ENCODE results near the gene RHOV. TPM values are rescaled to one million over a fixed set of nuclear protein-coding genes. Genes with fewer than 3 reads are reported as not detected.

The RHOV gene
- total RNA-seq: under 1 TPM in 1 of 2 experiments, not detected in 1; 0.22 TPM

GRCh38 chr15:40873694-40874561 is at the start of gene RHOV:
RHOV (minus strand) TSS chr15:40874234; CDS start chr15:40874139, 95 bp downstream.
- Mint-ChIP-seq H3K27me3 (ENCODE audit: low read depth) (peaks cover 10% of the 10 kb centered on the region), H3K36me3 (ENCODE audit: low read depth) (no peaks in the 10 kb centered on the region), H3K4me1 (ENCODE audit: low read depth) (peaks cover 20% of the 10 kb centered on the region), H3K4me3 (peak within 1 kb of the TSS; percentile 73), H3K27ac (no peak within 1 kb of the TSS), H3K9me3 (no peaks in the 10 kb centered on the region)
- CTCF ChIA-PET: interaction anchor here (0.6 to 4.9 kb wide), 10 partner anchors 10 to 284 kb away, joined by 3 to 33 read pairs (median 5); partner anchors contain the start of gene VPS18
- peak; percentile 61 for DNase-seq
- intact Hi-C loops (cut with micrococcal nuclease): loop anchor here (2.0 kb wide), 1 partner anchor 15 kb away; no protein-coding TSS in a partner anchor

- H3K36me3 Mint-ChIP-seq (ENCODE audit: low read depth): no peaks in the 10 kb centered on the region
- DNase-seq: no peak
- H3K4me3 Mint-ChIP-seq: no peak overlapping the region
- H3K27ac Mint-ChIP-seq: no peak overlapping the region
- CTCF ChIA-PET: interaction anchor here (0.5 to 3.3 kb wide), 5 partner anchors 10 to 66 kb away, joined by 3 to 19 read pairs (median 3); no protein-coding TSS in a partner anchor
- intact Hi-C loops (cut with micrococcal nuclease): no loop called here
- peaks cover 14% of the 10 kb centered on the region for H3K4me1 Mint-ChIP-seq (ENCODE audit: low read depth)
- no peaks in the 10 kb centered on the region for H3K9me3 Mint-ChIP-seq
- peaks cover 24% of the 10 kb centered on the region for H3K27me3 Mint-ChIP-seq (ENCODE audit: low read depth)
Observed at GRCh38 chr15:40923551-40923950, 49.5 kb upstream of the RHOV start.

GRCh38 chr15:40922608-40923005 is 48.6 kb upstream of the RHOV start:
- CTCF ChIA-PET: interaction anchor here (3.3 kb wide), 1 partner anchor 19 kb away, joined by 19 read pairs; no protein-coding TSS in a partner anchor
- Mint-ChIP-seq H3K36me3 (ENCODE audit: low read depth) (no peaks in the 10 kb centered on the region), H3K27ac (no peak overlapping the region), H3K27me3 (ENCODE audit: low read depth) (peaks cover 20% of the 10 kb centered on the region), H3K4me3 (no peak overlapping the region), H3K4me1 (ENCODE audit: low read depth) (peaks cover 11% of the 10 kb centered on the region), H3K9me3 (no peaks in the 10 kb centered on the region)
- intact Hi-C loops (cut with micrococcal nuclease): no loop called here
- no peak for DNase-seq

GRCh38 chr15:40921949-40922607 is 48.0 kb upstream of the RHOV start:
- DNase-seq: no peak
- intact Hi-C loops (cut with micrococcal nuclease): no loop called here
- H3K36me3 Mint-ChIP-seq (ENCODE audit: low read depth): no peaks in the 10 kb centered on the region
- peaks cover 8% of the 10 kb centered on the region for H3K4me1 Mint-ChIP-seq (ENCODE audit: low read depth)
- CTCF ChIA-PET: interaction anchor here (2.8 kb wide), 1 partner anchor 9 kb away, joined by 7 read pairs; no protein-coding TSS in a partner anchor
- H3K27ac Mint-ChIP-seq: no peak overlapping the region
- no peaks in the 10 kb centered on the region for H3K9me3 Mint-ChIP-seq
- H3K4me3 Mint-ChIP-seq: no peak overlapping the region
- H3K27me3 Mint-ChIP-seq (ENCODE audit: low read depth): peaks cover 17% of the 10 kb centered on the region

- H3K27ac Mint-ChIP-seq: no peak overlapping the region
- no peak overlapping the region for H3K4me3 Mint-ChIP-seq
- CTCF ChIA-PET: interaction anchor here (1.8 kb wide), 1 partner anchor 12 kb away, joined by 4 read pairs; no protein-coding TSS in a partner anchor
- intact Hi-C loops (cut with micrococcal nuclease): no loop called here
- no peaks in the 10 kb centered on the region for H3K36me3 Mint-ChIP-seq (ENCODE audit: low read depth)
- no peaks in the 10 kb centered on the region for H3K4me1 Mint-ChIP-seq (ENCODE audit: low read depth)
- no peaks in the 10 kb centered on the region for H3K9me3 Mint-ChIP-seq
- H3K27me3 Mint-ChIP-seq (ENCODE audit: low read depth): no peaks in the 10 kb centered on the region
- DNase-seq: no peak
Observed at GRCh38 chr15:40918799-40919392, 44.9 kb upstream of the RHOV start.

GRCh38 chr15:40918146-40918798 is 44.2 kb upstream of the RHOV start:
- Mint-ChIP-seq H3K4me1 (ENCODE audit: low read depth) (no peaks in the 10 kb centered on the region), H3K4me3 (no peak overlapping the region), H3K27ac (no peak overlapping the region), H3K36me3 (ENCODE audit: low read depth) (no peaks in the 10 kb centered on the region), H3K27me3 (ENCODE audit: low read depth) (no peaks in the 10 kb centered on the region), H3K9me3 (no peaks in the 10 kb centered on the region)
- CTCF ChIA-PET: interaction anchor here (0.6 to 2.5 kb wide), 5 partner anchors 11 to 24 kb away, joined by 3 to 13 read pairs (median 4); no protein-coding TSS in a partner anchor
- intact Hi-C loops (cut with micrococcal nuclease): no loop called here
- no peak for DNase-seq

- intact Hi-C loops (cut with micrococcal nuclease): no loop called here
- Mint-ChIP-seq H3K9me3 (no peaks in the 10 kb centered on the region), H3K27ac (no peak overlapping the region), H3K36me3 (ENCODE audit: low read depth) (no peaks in the 10 kb centered on the region), H3K27me3 (ENCODE audit: low read depth) (no peaks in the 10 kb centered on the region), H3K4me1 (ENCODE audit: low read depth) (no peaks in the 10 kb centered on the region), H3K4me3 (no peak overlapping the region)
- CTCF ChIA-PET: interaction anchor here (0.6 to 2.5 kb wide), 4 partner anchors 11 to 25 kb away, joined by 3 to 13 read pairs (median 4); no protein-coding TSS in a partner anchor
- no peak for DNase-seq
Observed at GRCh38 chr15:40917585-40917984, 43.6 kb upstream of the RHOV start.

- CTCF ChIA-PET: interaction anchor here (0.6 to 2.5 kb wide), 5 partner anchors 9 to 227 kb away, joined by 3 to 13 read pairs (median 4); no protein-coding TSS in a partner anchor
- no peaks in the 10 kb centered on the region for H3K4me1 Mint-ChIP-seq (ENCODE audit: low read depth)
- H3K27me3 Mint-ChIP-seq (ENCODE audit: low read depth): no peaks in the 10 kb centered on the region
- H3K9me3 Mint-ChIP-seq: no peaks in the 10 kb centered on the region
- no peak overlapping the region for H3K27ac Mint-ChIP-seq
- no peaks in the 10 kb centered on the region for H3K36me3 Mint-ChIP-seq (ENCODE audit: low read depth)
- no peak for DNase-seq
- intact Hi-C loops (cut with micrococcal nuclease): no loop called here
- no peak overlapping the region for H3K4me3 Mint-ChIP-seq
Observed at GRCh38 chr15:40915679-40916078, 41.6 kb upstream of the RHOV start.

GRCh38 chr15:40915116-40915661 is 41.2 kb upstream of the RHOV start:
- H3K4me1 Mint-ChIP-seq (ENCODE audit: low read depth): no peaks in the 10 kb centered on the region
- intact Hi-C loops (cut with micrococcal nuclease): no loop called here
- CTCF ChIA-PET: interaction anchor here (0.5 to 1.6 kb wide), 8 partner anchors 10 to 408 kb away, joined by 3 to 6 read pairs (median 3); no protein-coding TSS in a partner anchor
- no peaks in the 10 kb centered on the region for H3K27me3 Mint-ChIP-seq (ENCODE audit: low read depth)
- no peak for DNase-seq
- no peak overlapping the region for H3K4me3 Mint-ChIP-seq
- no peaks in the 10 kb centered on the region for H3K9me3 Mint-ChIP-seq
- no peak overlapping the region for H3K27ac Mint-ChIP-seq
- no peaks in the 10 kb centered on the region for H3K36me3 Mint-ChIP-seq (ENCODE audit: low read depth)

- no peaks in the 10 kb centered on the region for H3K36me3 Mint-ChIP-seq (ENCODE audit: low read depth)
- H3K27ac Mint-ChIP-seq: no peak overlapping the region
- intact Hi-C loops (cut with micrococcal nuclease): no loop called here
- H3K4me3 Mint-ChIP-seq: no peak overlapping the region
- DNase-seq: no peak
- CTCF ChIA-PET: interaction anchor here (0.5 to 1.0 kb wide), 3 partner anchors 10 to 270 kb away, joined by 3 read pairs; no protein-coding TSS in a partner anchor
- H3K27me3 Mint-ChIP-seq (ENCODE audit: low read depth): no peaks in the 10 kb centered on the region
- H3K9me3 Mint-ChIP-seq: no peaks in the 10 kb centered on the region
- no peaks in the 10 kb centered on the region for H3K4me1 Mint-ChIP-seq (ENCODE audit: low read depth)
Observed at GRCh38 chr15:40914486-40914885, 40.5 kb upstream of the RHOV start.

- no peak for DNase-seq
- Mint-ChIP-seq H3K36me3 (ENCODE audit: low read depth) (no peaks in the 10 kb centered on the region), H3K4me1 (ENCODE audit: low read depth) (no peaks in the 10 kb centered on the region), H3K9me3 (no peaks in the 10 kb centered on the region), H3K27me3 (ENCODE audit: low read depth) (no peaks in the 10 kb centered on the region), H3K4me3 (no peak overlapping the region), H3K27ac (no peak overlapping the region)
- CTCF ChIA-PET: interaction anchor here (1.0 kb wide), 1 partner anchor 28 kb away, joined by 3 read pairs; no protein-coding TSS in a partner anchor
- intact Hi-C loops (cut with micrococcal nuclease): no loop called here
Observed at GRCh38 chr15:40914013-40914412, 40.0 kb upstream of the RHOV start.

Measured in activated naive CD4-positive, alpha-beta T cell treated with anti-CD3 and anti-CD28 coated beads for 36 hours (primary cell).